ENCODE data around the gene SAMD4A. TPM values are rescaled to one million over a fixed set of nuclear protein-coding genes. Genes with fewer than 3 reads are reported as not detected.

Gene SAMD4A
- total RNA-seq, 4 donors from 2014 or later = 15.3 to 40.2 (median 22.3) TPM

GRCh38 chr14:54742492-54743350 lies 175.8 kb downstream of the SAMD4A start:
- Histone ChIP-seq H3K36me3 (no peaks in the 10 kb centered on the region), H3K4me3 (no peak overlapping the region), H3K4me1 (no peaks in the 10 kb centered on the region), H3K9me3 (no peaks in the 10 kb centered on the region), H3K27me3 (no peaks in the 10 kb centered on the region), H3K27ac (no peak overlapping the region)
- TF ChIP-seq EP300 (IDR thresholded peaks at IDR 0.05; ENCODE audit: low read depth) = no peak
- TF ChIP-seq POLR2A (IDR thresholded peaks at IDR 0.05) = no peak
- TF ChIP-seq CTCF (IDR thresholded peaks at IDR 0.05) = no peak
- no peak for TF ChIP-seq POLR2AphosphoS5 (IDR thresholded peaks at IDR 0.05)
- WGBS, 2 donors (ENCODE audit: low coverage in 1 of 2) = 84 to 88% methylated on average over 4 to 5 of the region's 5 CpGs
- in situ Hi-C loops (cut with MboI; ENCODE audit: low pct_ligation_motif_present in 1 of 4, low pct_unique_long_range_greater_than_20kb in 1 of 4, low sequenced_read_pairs in 3 of 4) = no loop called here
- intact Hi-C loops (cut with DNase I; ENCODE audit: low total_unique reads) = no loop called here
- DNase-seq = no peak

- no peaks in the 10 kb centered on the region for H3K36me3 ChIP-seq
- WGBS, 2 donors (ENCODE audit: low coverage in 1 of 2) = 83 to 95% methylated on average over 3 to 5 of the region's 5 CpGs
- H3K9me3 ChIP-seq = no peaks in the 10 kb centered on the region
- intact Hi-C loops (cut with DNase I; ENCODE audit: low total_unique reads) (no loop called here), in situ Hi-C loops (cut with MboI; ENCODE audit: low pct_ligation_motif_present in 1 of 4, low pct_unique_long_range_greater_than_20kb in 1 of 4, low sequenced_read_pairs in 3 of 4) (no loop called here)
- DNase-seq = no peak
- H3K27ac ChIP-seq = no peak overlapping the region
- no peaks in the 10 kb centered on the region for H3K4me1 ChIP-seq
- no peak overlapping the region for H3K4me3 ChIP-seq
- no peaks in the 10 kb centered on the region for H3K27me3 ChIP-seq
- no peak for TF ChIP-seq EP300 (IDR thresholded peaks at IDR 0.05; ENCODE audit: low read depth)
- no peak for TF ChIP-seq POLR2AphosphoS5 (IDR thresholded peaks at IDR 0.05)
- TF ChIP-seq CTCF (IDR thresholded peaks at IDR 0.05) = no peak
Observed at GRCh38 chr14:54743382-54743781, 176.5 kb downstream of the SAMD4A start.

- Histone ChIP-seq H3K9me3 (no peaks in the 10 kb centered on the region), H3K4me3 (no peak overlapping the region), H3K4me1 (no peaks in the 10 kb centered on the region), H3K36me3 (no peaks in the 10 kb centered on the region), H3K27ac (peak overlapping the region in 1 of 4 donors; percentile 11), H3K27me3 (no peaks in the 10 kb centered on the region)
- intact Hi-C loops (cut with DNase I; ENCODE audit: low total_unique reads) = no loop called here
- TF ChIP-seq CTCF (IDR thresholded peaks at IDR 0.05) (no peak), POLR2A (IDR thresholded peaks at IDR 0.05) (no peak), EP300 (IDR thresholded peaks at IDR 0.05; ENCODE audit: low read depth) (no peak)
- no peak for DNase-seq
- in situ Hi-C loops (cut with MboI; ENCODE audit: low pct_ligation_motif_present in 1 of 4, low pct_unique_long_range_greater_than_20kb in 1 of 4, low sequenced_read_pairs in 3 of 4) = no loop called here
- 91% methylated on average over 3 of the region's 3 CpGs; no CpG with 5 or more reads in 1 of the 2 donors for WGBS, 2 donors (ENCODE audit: low coverage in 1 of 2)
Observed at GRCh38 chr14:54746019-54746418, 179.1 kb downstream of the SAMD4A start.

GRCh38 chr14:54747616-54748015 lies 180.7 kb downstream of the SAMD4A start:
- intact Hi-C loops (cut with DNase I; ENCODE audit: low total_unique reads) = no loop called here
- WGBS, 2 donors (ENCODE audit: low coverage in 1 of 2) = 67 to 89% methylated on average over 1 of the region's 1 CpG
- H3K9me3 ChIP-seq = no peaks in the 10 kb centered on the region
- no peak for DNase-seq
- no peaks in the 10 kb centered on the region for H3K27me3 ChIP-seq
- H3K4me3 ChIP-seq = no peak overlapping the region
- in situ Hi-C loops (cut with MboI; ENCODE audit: low pct_ligation_motif_present in 1 of 4, low pct_unique_long_range_greater_than_20kb in 1 of 4, low sequenced_read_pairs in 3 of 4) = no loop called here
- no peaks in the 10 kb centered on the region for H3K4me1 ChIP-seq
- no peak overlapping the region for H3K27ac ChIP-seq
- H3K36me3 ChIP-seq = no peaks in the 10 kb centered on the region
- TF ChIP-seq CTCF (IDR thresholded peaks at IDR 0.05) = no peak
- no peak for TF ChIP-seq POLR2A (IDR thresholded peaks at IDR 0.05)
- no peak for TF ChIP-seq POLR2AphosphoS5 (IDR thresholded peaks at IDR 0.05)
- TF ChIP-seq EP300 (IDR thresholded peaks at IDR 0.05; ENCODE audit: low read depth) = no peak

Measured in transverse colon (tissue), 4 donors.